Measurements from ENCODE around the gene TRIM14. TPM values are rescaled to one million over a fixed set of nuclear protein-coding genes. Genes with fewer than 3 reads are reported as not detected.

Gene TRIM14
- total RNA-seq, 4 donors from 2014 or later: 7.5 to 12.5 (median 10.5) TPM

DNA sequence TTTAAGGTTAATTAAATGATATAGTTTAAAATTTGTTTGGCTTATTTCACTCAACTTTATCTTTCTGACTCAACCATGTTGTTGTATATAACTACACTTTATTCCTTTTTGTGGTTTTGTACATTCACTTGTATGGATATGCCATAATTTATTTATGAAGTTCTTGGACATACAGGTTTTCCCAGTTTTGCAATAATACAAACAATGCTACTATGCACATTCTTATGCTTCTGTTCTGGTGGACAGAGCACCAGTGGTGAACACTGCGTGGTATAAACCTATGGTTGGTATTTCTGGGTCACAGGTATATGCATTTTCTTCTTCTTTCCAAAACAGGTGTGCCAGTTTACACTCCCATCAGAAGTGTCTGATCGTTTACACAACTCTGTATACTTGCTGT, 35.7 kb upstream of the TRIM14 start:
- TF ChIP-seq POLR2AphosphoS5 (IDR thresholded peaks at IDR 0.05): no peak
- TF ChIP-seq EP300 (IDR thresholded peaks at IDR 0.05): no peak
- TF ChIP-seq POLR2A (IDR thresholded peaks at IDR 0.05): no peak
- no peak for TF ChIP-seq CTCF (IDR thresholded peaks at IDR 0.05)
- no peak for ATAC-seq
- H3K4me3 ChIP-seq: no peak overlapping the region
- no peaks in the 10 kb centered on the region for H3K9me3 ChIP-seq
- H3K27ac ChIP-seq: no peak overlapping the region
- H3K27me3 ChIP-seq: no peaks in the 10 kb centered on the region
- H3K36me3 ChIP-seq: no peaks in the 10 kb centered on the region
- no peaks in the 10 kb centered on the region for H3K4me1 ChIP-seq
- WGBS, 2 donors (ENCODE audit: low coverage in 1 of 2): 76 to 95% methylated on average over 2 of the region's 2 CpGs

DNA sequence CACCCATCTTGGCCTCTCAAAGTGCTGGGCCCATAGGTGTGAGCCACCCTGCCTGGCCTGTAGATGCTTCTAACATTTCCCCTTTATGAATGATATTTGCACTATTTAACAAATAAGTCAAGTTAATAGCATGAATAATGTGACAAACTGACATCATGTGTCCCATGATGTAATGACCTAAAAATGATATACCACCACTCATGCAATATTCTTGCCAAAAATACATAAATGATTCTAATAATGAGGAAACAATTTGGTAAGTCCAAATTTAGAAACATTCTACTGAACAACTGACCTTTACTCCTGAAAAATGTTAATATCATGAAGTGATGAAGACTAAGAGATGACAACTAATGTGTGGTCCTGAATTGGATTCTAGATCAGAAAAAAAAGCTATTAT, 33.5 kb upstream of the TRIM14 start:
- H3K9me3 ChIP-seq: no peaks in the 10 kb centered on the region
- no peaks in the 10 kb centered on the region for H3K36me3 ChIP-seq
- no peak for TF ChIP-seq EP300 (IDR thresholded peaks at IDR 0.05)
- TF ChIP-seq POLR2AphosphoS5 (IDR thresholded peaks at IDR 0.05): no peak
- TF ChIP-seq CTCF (IDR thresholded peaks at IDR 0.05): no peak
- no peak for TF ChIP-seq POLR2A (IDR thresholded peaks at IDR 0.05)
- no peaks in the 10 kb centered on the region for H3K4me1 ChIP-seq
- no peaks in the 10 kb centered on the region for H3K27me3 ChIP-seq
- H3K27ac ChIP-seq: no peak overlapping the region
- H3K4me3 ChIP-seq: no peak overlapping the region
- ATAC-seq: no peak

DNA sequence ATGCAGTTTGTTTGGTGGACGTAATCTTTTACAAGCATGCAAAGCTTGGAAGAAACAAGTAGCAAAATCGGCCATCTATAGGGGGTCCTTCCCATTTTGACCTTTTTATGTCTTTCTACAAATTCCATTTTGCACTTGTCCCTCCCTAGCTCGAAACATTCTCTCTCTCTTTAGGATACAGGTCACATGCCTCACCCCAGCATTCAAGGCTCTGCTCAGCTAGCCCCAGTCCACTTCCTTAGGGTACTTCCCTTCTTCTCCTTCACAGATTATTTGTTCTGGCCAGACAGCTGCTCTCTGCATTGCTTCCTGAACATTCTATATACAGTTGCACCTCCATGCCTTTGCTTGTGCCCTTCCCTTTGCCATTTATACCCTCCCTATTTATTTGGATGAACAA, 31.7 kb upstream of the TRIM14 start:
- no peaks in the 10 kb centered on the region for H3K36me3 ChIP-seq
- H3K4me3 ChIP-seq: no peak overlapping the region
- H3K27ac ChIP-seq: no peak overlapping the region
- ATAC-seq: no peak
- no peaks in the 10 kb centered on the region for H3K27me3 ChIP-seq
- no peaks in the 10 kb centered on the region for H3K4me1 ChIP-seq
- WGBS, 2 donors (ENCODE audit: low coverage in 1 of 2): 69 to 78% methylated on average over 2 to 3 of the region's 3 CpGs
- no peak for TF ChIP-seq CTCF (IDR thresholded peaks at IDR 0.05)
- TF ChIP-seq EP300 (IDR thresholded peaks at IDR 0.05): no peak
- no peak for TF ChIP-seq POLR2A (IDR thresholded peaks at IDR 0.05)
- no peak for TF ChIP-seq POLR2AphosphoS5 (IDR thresholded peaks at IDR 0.05)
- H3K9me3 ChIP-seq: no peaks in the 10 kb centered on the region

- TF ChIP-seq EP300 (IDR thresholded peaks at IDR 0.05) (no peak), CTCF (IDR thresholded peaks at IDR 0.05) (no peak), POLR2AphosphoS5 (IDR thresholded peaks at IDR 0.05) (no peak), POLR2A (IDR thresholded peaks at IDR 0.05) (no peak)
- no peaks in the 10 kb centered on the region for H3K4me1 ChIP-seq
- no peak overlapping the region for H3K4me3 ChIP-seq
- ATAC-seq: no peak
- no peaks in the 10 kb centered on the region for H3K36me3 ChIP-seq
- no peak overlapping the region for H3K27ac ChIP-seq
- no peaks in the 10 kb centered on the region for H3K27me3 ChIP-seq
- no peaks in the 10 kb centered on the region for H3K9me3 ChIP-seq
- WGBS, 2 donors (ENCODE audit: low coverage in 1 of 2): 40 to 50% methylated on average over 1 to 4 of the region's 7 CpGs
Observed at GRCh38 chr9:98150164-98150563, 31.1 kb upstream of the TRIM14 start.

GRCh38 chr9:98149422-98149821, 30.4 kb upstream of the TRIM14 start:
- TF ChIP-seq POLR2AphosphoS5 (IDR thresholded peaks at IDR 0.05) (no peak), CTCF (IDR thresholded peaks at IDR 0.05) (no peak), EP300 (IDR thresholded peaks at IDR 0.05) (no peak), POLR2A (IDR thresholded peaks at IDR 0.05) (no peak)
- 14 to 58% methylated on average over 1 to 2 of the region's 3 CpGs for WGBS, 2 donors (ENCODE audit: low coverage in 1 of 2)
- H3K9me3 ChIP-seq: no peaks in the 10 kb centered on the region

More at GRCh38 chr9:98149422-98149821, 30.4 kb upstream of the TRIM14 start:
- no peak for ATAC-seq
- no peaks in the 10 kb centered on the region for H3K36me3 ChIP-seq
- no peak overlapping the region for H3K27ac ChIP-seq
- no peaks in the 10 kb centered on the region for H3K4me1 ChIP-seq
- no peak overlapping the region for H3K4me3 ChIP-seq
- no peaks in the 10 kb centered on the region for H3K27me3 ChIP-seq

Data from gastroesophageal sphincter (tissue), 4 donors.